Panc1 (cell line): ENCODE measurements around the gene FREM2. TPM values are rescaled to one million over a fixed set of nuclear protein-coding genes. Genes with fewer than 3 reads are reported as not detected.

Experiments used
- ATAC-seq: fragments of 200-7000 bp; cut with Tn5 transposase; 2 replicates; pipeline ENCODE4 v1.9.1; 2020; ENCODE audit warnings: mild to moderate bottlenecking, moderate library complexity
- BruUV-seq: library from RNA; stranded (reverse); fragments of 400-500 nt; replicated peaks from 2 replicates; lab custom pipeline; 2021; lab: Mats Ljungman, UMichigan
- CTCF ChIA-PET: fragments of 300-600 bp; sonication (Branson Sonifier 250); formaldehyde crosslinking; loops from one replicate; lab custom pipeline; 2022; ENCODE audit warnings: antibody characterized with exemption; lab: Charles Lee
- POLR2A ChIA-PET: fragments of 300-600 bp; sonication (Branson Sonifier 250); formaldehyde crosslinking; loops from one replicate; lab custom pipeline; 2022; ENCODE audit warnings: antibody characterized with exemption; lab: Charles Lee
- DNase-seq: peaks from one replicate; pipeline ENCODE4 v3.0.0-alpha.2; 2010; ENCODE audit warnings: low read depth, low spot score
- H3K27ac ChIP-seq: 2 replicates; pipeline ENCODE4 v1.5.1; 2011; ENCODE audit warnings: mild to moderate bottlenecking, low read length, inconsistent platforms
- H3K27me3 ChIP-seq: fragments of 200-500 bp; sonication (Bioruptor generic); 2 replicates; pipeline ENCODE4 v1.6.0; 2014; ENCODE audit warnings: low read length, inconsistent platforms; ENCODE audit not compliant: control insufficient read depth, insufficient read depth
- H3K36me3 ChIP-seq: fragments of 200-500 bp; sonication (Bioruptor generic); 2 replicates; pipeline ENCODE4 v1.5.1; 2014; ENCODE audit warnings: inconsistent platforms, mild to moderate bottlenecking, low read length, moderate library complexity; ENCODE audit not compliant: control insufficient read depth, insufficient read depth
- H3K4me1 ChIP-seq: 2 replicates; pipeline ENCODE4 v1.5.1; 2011; ENCODE audit warnings: inconsistent platforms, mild to moderate bottlenecking, low read length, moderate library complexity; ENCODE audit not compliant: control insufficient read depth, insufficient read depth
- H3K4me3 ChIP-seq, 2 experiments: 2 replicates each; pipeline ENCODE4 v1.5.1; 2011 to 2012; ENCODE audit warnings: low read depth in 2 of 2, low read length in 2 of 2, mild to moderate bottlenecking in 2 of 2, inconsistent platforms in 1 of 2, moderate library complexity in 1 of 2
- H3K9me3 ChIP-seq: fragments of 200-500 bp; sonication (Bioruptor generic); 2 replicates; pipeline ENCODE4 v1.5.1; 2014; ENCODE audit warnings: low read depth, mild to moderate bottlenecking, inconsistent platforms, low read length, moderate library complexity; ENCODE audit not compliant: control insufficient read depth, insufficient read depth
- CTCF ChIP-seq: fragments of 450-650 bp; IDR thresholded peaks from 2 replicates; pipeline ENCODE4 v1.5.1; 2017; ENCODE audit warnings: mild to moderate bottlenecking
- POLR2AphosphoS5 ChIP-seq: IDR thresholded peaks from 2 replicates; pipeline ENCODE4 v1.6.1; 2012; ENCODE audit warnings: mild to moderate bottlenecking, low read depth, low read length, moderate library complexity
- REST ChIP-seq, 2 experiments: IDR thresholded peaks; 2 replicates each; pipeline ENCODE4 v1.6.1; 2011 to 2012; ENCODE audit warnings: low read depth in 2 of 2, control low read depth in 1 of 2, low read length in 1 of 2, mild to moderate bottlenecking in 1 of 2, moderate library complexity in 1 of 2; ENCODE audit not compliant: insufficient read depth in 1 of 2
- SIN3A ChIP-seq: IDR thresholded peaks from 2 replicates; pipeline ENCODE4 v1.6.1; 2012; ENCODE audit warnings: low read depth, mild to moderate bottlenecking, low read length, moderate library complexity, borderline replicate concordance; ENCODE audit not compliant: insufficient read depth
- TCF7L2 ChIP-seq: IDR thresholded peaks from 2 replicates; pipeline ENCODE4 v1.6.1; 2011; ENCODE audit warnings: mild to moderate bottlenecking, low read depth, low read length, inconsistent platforms
- in situ Hi-C: cut with HindIII; loops from 2 replicates; pipeline ENCODE4 v1.10.0; 2016; ENCODE audit warnings: low sequenced_read_pairs, low pct_unique_long_range_greater_than_20kb
- intact Hi-C: fragments of 100-400 bp; cut with micrococcal nuclease; formaldehyde crosslinking; loops from one replicate; pipeline ENCODE4 v1.10.0; 2022; ENCODE audit not compliant: unreplicated experiment
- total RNA-seq: library from RNA; stranded (reverse); gene quantifications from one replicate; pipeline ENCODE4 v1.2.1, GENCODE V29; 2021; ENCODE audit not compliant: unreplicated experiment

FREM2 gene
- total RNA-seq, 1 experiment from 2014 or later = 0.15 TPM

DNA sequence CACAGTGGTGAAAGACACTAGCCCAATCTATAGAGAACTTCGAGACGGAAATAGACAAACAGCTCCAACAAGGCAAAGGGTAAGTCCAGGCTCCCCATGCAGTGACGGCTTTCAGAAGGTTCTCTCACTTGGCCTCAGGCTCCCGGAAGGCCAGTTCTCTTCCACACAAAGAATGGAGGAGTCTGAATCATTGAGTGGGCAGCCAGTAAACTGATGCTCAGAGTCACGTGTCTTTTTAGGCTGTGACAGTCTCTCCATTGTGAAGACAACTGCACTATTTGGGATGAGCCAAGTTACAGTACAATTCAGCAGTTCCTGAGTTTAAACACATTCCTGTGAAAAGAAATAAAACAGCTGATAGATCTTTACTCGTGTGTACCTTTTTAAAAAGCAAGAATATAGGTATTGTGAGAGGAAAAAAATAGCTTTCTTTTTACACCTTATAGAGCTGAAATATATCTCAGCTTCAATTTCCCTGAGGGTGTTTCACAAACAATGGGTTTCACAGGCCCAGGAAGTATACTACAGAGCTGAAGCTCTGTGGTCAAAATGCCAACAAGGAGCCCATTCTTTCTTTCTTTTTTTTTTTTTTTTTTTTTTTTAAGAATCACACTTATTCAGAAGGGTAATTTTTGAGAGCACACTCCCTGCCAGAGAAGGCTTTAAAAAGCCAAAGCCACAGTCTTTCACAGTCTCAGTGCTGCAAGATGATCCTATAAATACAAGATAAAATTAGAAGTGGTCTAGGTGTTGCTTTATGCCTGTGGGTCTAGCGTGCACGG is 135.1 kb downstream of the FREM2 start:
- no TSS peak for BruUV-seq
- H3K4me1 ChIP-seq = no peaks in the 10 kb centered on the region
- no peaks in the 10 kb centered on the region for H3K27me3 ChIP-seq
- H3K4me3 ChIP-seq = no peak overlapping the region
- ChIA-PET POLR2A (interaction anchor here (0.6 to 0.7 kb wide), 2 partner anchors 27 to 1823 kb away, joined by 4 to 10 read pairs; partner anchors contain the start of gene ALG5), CTCF (no interaction called here)
- TF ChIP-seq REST (IDR thresholded peaks at IDR 0.05; ENCODE audit: insufficient read depth in 1 of 2, low read depth in 2 of 2, low read length in 1 of 2) (no peak), SIN3A (no peak), TCF7L2 (no peak), CTCF (no peak), POLR2AphosphoS5 (no peak)
- no peak for DNase-seq
- intact Hi-C loops = no loop called here
- no peaks in the 10 kb centered on the region for H3K9me3 ChIP-seq
- in situ Hi-C loops = no loop called here
- H3K27ac ChIP-seq = no peak overlapping the region
- no peaks in the 10 kb centered on the region for H3K36me3 ChIP-seq
- no peak for ATAC-seq

DNA sequence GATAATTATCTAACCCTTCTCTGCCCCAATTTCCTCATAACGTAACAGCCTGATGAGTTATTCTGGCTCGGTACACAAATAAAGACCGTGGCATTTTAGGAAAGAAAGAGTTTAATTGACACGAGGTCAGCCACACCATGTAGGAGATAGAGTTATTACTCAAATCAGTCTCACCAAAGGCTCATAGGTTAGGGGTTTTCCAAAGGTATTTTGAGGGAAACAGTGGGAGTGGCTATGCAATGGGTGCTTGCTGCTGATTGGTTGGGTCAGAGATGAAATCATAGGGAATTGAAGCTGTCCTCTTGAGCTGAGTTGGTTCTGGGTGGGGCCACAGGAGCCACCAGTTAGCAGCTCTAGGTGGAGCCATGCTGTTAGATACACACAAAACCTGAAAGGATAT is 137.5 kb downstream of the FREM2 start:
- Histone ChIP-seq H3K36me3 (no peaks in the 10 kb centered on the region), H3K4me3 (no peak overlapping the region), H3K4me1 (no peaks in the 10 kb centered on the region), H3K9me3 (no peaks in the 10 kb centered on the region), H3K27ac (no peak overlapping the region), H3K27me3 (no peaks in the 10 kb centered on the region)
- BruUV-seq = no TSS peak
- CTCF ChIA-PET = interaction anchor here (0.7 kb wide), 1 partner anchor 67 kb away, joined by 4 read pairs; no protein-coding TSS in a partner anchor
- no peak for TF ChIP-seq TCF7L2
- intact Hi-C loops (no loop called here), in situ Hi-C loops (no loop called here)
- no peak for DNase-seq
- no peak for ATAC-seq
- POLR2A ChIA-PET = no interaction called here

DNA sequence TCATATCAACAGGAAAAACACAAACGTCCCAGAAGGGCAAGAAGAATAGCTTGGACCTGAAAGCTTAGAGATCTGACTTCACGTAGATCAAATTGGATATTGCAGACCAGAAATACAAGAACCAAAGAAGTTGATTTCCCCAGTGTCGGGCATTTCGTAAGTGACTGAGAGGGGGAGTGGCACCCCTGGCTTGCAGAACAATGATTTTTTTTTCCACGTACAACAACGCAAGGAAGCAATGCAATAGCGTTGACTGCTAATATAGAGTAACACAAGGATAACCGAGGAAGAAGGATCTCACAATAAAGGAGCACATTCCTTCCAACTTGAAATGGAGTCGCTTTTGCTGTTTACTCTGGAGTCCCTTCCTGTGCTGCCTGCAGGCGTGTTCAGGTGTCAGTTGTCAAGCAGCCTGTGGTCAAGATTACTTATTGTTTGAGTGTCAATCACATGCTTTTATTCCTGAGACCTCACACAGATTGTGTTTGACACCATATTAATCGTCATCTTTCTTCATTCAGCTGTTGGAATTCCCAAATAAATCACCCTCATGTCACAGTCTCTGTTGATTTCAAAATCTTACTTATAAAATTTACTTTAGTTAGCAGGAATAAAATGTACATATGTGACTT is 139.4 kb downstream of the FREM2 start:
- BruUV-seq = no TSS peak
- H3K27ac ChIP-seq = no peak overlapping the region
- H3K36me3 ChIP-seq = no peaks in the 10 kb centered on the region
- TF ChIP-seq POLR2AphosphoS5 (no peak), SIN3A (no peak), REST (IDR thresholded peaks at IDR 0.05; ENCODE audit: insufficient read depth in 1 of 2, low read depth in 2 of 2, low read length in 1 of 2) (no peak), CTCF (no peak), TCF7L2 (no peak)
- intact Hi-C loops = no loop called here
- no peaks in the 10 kb centered on the region for H3K27me3 ChIP-seq
- in situ Hi-C loops = no loop called here
- H3K4me1 ChIP-seq = no peaks in the 10 kb centered on the region
- POLR2A ChIA-PET = no interaction called here
- no peak for ATAC-seq
- no peak overlapping the region for H3K4me3 ChIP-seq
- CTCF ChIA-PET = no interaction called here
- no peaks in the 10 kb centered on the region for H3K9me3 ChIP-seq
- DNase-seq = no peak
